Fibroblast of lung (primary cell): ENCODE measurements around the gene SNAPC2. TPM values are rescaled to one million over a fixed set of nuclear protein-coding genes. Genes with fewer than 3 reads are reported as not detected.

Source experiments
- DNase-seq, 2 donors: peaks; one replicate each; pipeline versions ENCODE4 v3.0.0 to v3.0.0-alpha.2; 2010; ENCODE audit warnings: low read depth in 2 of 2
- H2AFZ ChIP-seq: 2 replicates; pipeline ENCODE4 v1.5.1; 2012; ENCODE audit warnings: low read length, control low read depth, inconsistent platforms
- H3K27ac ChIP-seq: 2 replicates; pipeline ENCODE4 v1.5.1; 2011; ENCODE audit warnings: low read length, control low read depth; ENCODE audit not compliant: insufficient read depth
- H3K27me3 ChIP-seq: 2 replicates; pipeline ENCODE4 v1.5.1; 2011; ENCODE audit warnings: mild to moderate bottlenecking, low read length; ENCODE audit not compliant: control insufficient read depth, insufficient read depth
- H3K36me3 ChIP-seq: 2 replicates; pipeline ENCODE4 v1.5.1; 2011; ENCODE audit warnings: low read length; ENCODE audit not compliant: control insufficient read depth, insufficient read depth
- H3K4me1 ChIP-seq: 2 replicates; pipeline ENCODE4 v1.5.1; 2011; ENCODE audit warnings: low read length; ENCODE audit not compliant: control insufficient read depth, insufficient read depth; ENCODE audit errors: extremely low read depth
- H3K4me2 ChIP-seq: 2 replicates; pipeline ENCODE4 v1.5.1; 2011; ENCODE audit warnings: low read length, control low read depth; ENCODE audit not compliant: insufficient read depth; ENCODE audit errors: extremely low read depth
- H3K4me3 ChIP-seq, 4 experiments: fragments of 200-600 bp in 1 of 4; sonication (generic) in 1 of 4; replicated peaks in 1 of 4; 2 replicates each; pipeline ENCODE4 v1.5.1; 2011 to 2016; ENCODE audit warnings: low read length in 4 of 4, low read depth in 3 of 4, mild to moderate bottlenecking in 3 of 4, control low read depth in 2 of 4, inconsistent platforms in 1 of 4, mixed read lengths in 1 of 4; ENCODE audit not compliant: insufficient read depth in 1 of 4; ENCODE audit errors: control extremely low read depth in 1 of 4
- H3K79me2 ChIP-seq: 2 replicates; pipeline ENCODE4 v1.5.1; 2012; ENCODE audit warnings: mild to moderate bottlenecking, low read length, inconsistent platforms; ENCODE audit not compliant: control insufficient read depth, insufficient read depth
- H3K9ac ChIP-seq: 2 replicates; pipeline ENCODE4 v1.5.1; 2011; ENCODE audit warnings: mild to moderate bottlenecking, low read length, control low read depth; ENCODE audit not compliant: insufficient read depth
- H3K9me3 ChIP-seq: 2 replicates; pipeline ENCODE4 v1.5.1; 2012; ENCODE audit warnings: low read depth, low read length; ENCODE audit not compliant: control insufficient read depth, insufficient read depth
- H4K20me1 ChIP-seq: 2 replicates; pipeline ENCODE4 v1.5.1; 2011; ENCODE audit warnings: low read length; ENCODE audit not compliant: control insufficient read depth, insufficient read depth; ENCODE audit errors: extremely low read depth
- CTCF ChIP-seq, 2 donors: IDR thresholded peaks in 1 of 2; conservative IDR thresholded peaks in 1 of 2; 1 replicate in 1 of 2; 2 replicates in 1 of 2; pipeline ENCODE4 v1.5.1; 2011 to 2012; ENCODE audit warnings: low read length in 2 of 2, control low read depth in 1 of 2, inconsistent platforms in 1 of 2, low read depth in 1 of 2, mild to moderate bottlenecking in 1 of 2
- EZH2 ChIP-seq: IDR thresholded peaks from 2 replicates; pipeline ENCODE4 v1.5.1; 2012; ENCODE audit warnings: low read length, control low read depth, mild to moderate bottlenecking; ENCODE audit errors: missing control alignments
- polyA plus RNA-seq, 2 donors: library from polyadenylated mRNA; depleted of rRNA in 1 of 2; stranded (reverse) in 1 of 2; unstranded in 1 of 2; fragments of >200 nt; gene quantifications; 2 replicates each; pipeline ENCODE4 v1.2.1, GENCODE V29; 2011 to 2012; ENCODE audit warnings: missing spikeins in 1 of 2
- total RNA-seq: library from RNA; depleted of rRNA; stranded (reverse); fragments of >200 nt; gene quantifications from 2 replicates; pipeline ENCODE4 v1.2.1, GENCODE V29; 2014

The SNAPC2 gene
- total and polyA plus RNA-seq, 2 donors (not counting 1 experiment from before 2014, with no cell fraction given): 11.4 to 13.4 TPM

- Histone ChIP-seq H3K36me3 (peaks cover 40% of the 10 kb centered on the region), H3K27me3 (no peaks in the 10 kb centered on the region), H3K4me2 (no peak overlapping the region), H3K4me1 (peaks cover 24% of the 10 kb centered on the region), H4K20me1 (no peaks in the 10 kb centered on the region), H3K27ac (peak overlapping the region; percentile 2), H2AFZ (no peak overlapping the region), H3K9me3 (no peaks in the 10 kb centered on the region), H3K79me2 (no peaks in the 10 kb centered on the region), H3K9ac (no peak overlapping the region), H3K4me3 (no peak overlapping the region)
- no peak for DNase-seq
- TF ChIP-seq CTCF (conservative IDR thresholded peaks at IDR 0.05 in 1 of 2, IDR thresholded peaks at IDR 0.05 in 1 of 2; ENCODE audit: low read depth in 1 of 2, low read length in 2 of 2): no peak
- TF ChIP-seq EZH2: no peak
Measured at GRCh38 chr19:7930765-7931164, 10.6 kb downstream of the SNAPC2 start.

GRCh38 chr19:7931221-7932061, 11.3 kb downstream of the SNAPC2 start:
- TF ChIP-seq EZH2 (no peak), CTCF (conservative IDR thresholded peaks at IDR 0.05 in 1 of 2, IDR thresholded peaks at IDR 0.05 in 1 of 2; ENCODE audit: low read depth in 1 of 2, low read length in 2 of 2) (no peak)
- Histone ChIP-seq H3K79me2 (no peaks in the 10 kb centered on the region), H3K4me1 (peaks cover 21% of the 10 kb centered on the region), H3K9me3 (no peaks in the 10 kb centered on the region), H4K20me1 (no peaks in the 10 kb centered on the region), H3K9ac (no peak overlapping the region), H3K27me3 (no peaks in the 10 kb centered on the region), H3K27ac (no peak overlapping the region), H3K4me2 (no peak overlapping the region), H2AFZ (no peak overlapping the region), H3K4me3 (no peak overlapping the region), H3K36me3 (peaks cover 41% of the 10 kb centered on the region)
- no peak for DNase-seq

GRCh38 chr19:7932276-7932929, 12.3 kb downstream of the SNAPC2 start:
- Histone ChIP-seq H3K9ac (no peak overlapping the region), H3K79me2 (no peaks in the 10 kb centered on the region), H3K4me1 (peaks cover 21% of the 10 kb centered on the region), H3K4me2 (no peak overlapping the region), H3K36me3 (peaks cover 41% of the 10 kb centered on the region), H3K9me3 (no peaks in the 10 kb centered on the region), H3K27ac (no peak overlapping the region), H4K20me1 (no peaks in the 10 kb centered on the region), H2AFZ (no peak overlapping the region), H3K4me3 (no peak overlapping the region), H3K27me3 (no peaks in the 10 kb centered on the region)
- DNase-seq: no peak
- no peak for TF ChIP-seq EZH2
